Measurements from ENCODE around the gene PAQR4. TPM values are rescaled to one million over a fixed set of nuclear protein-coding genes. Genes with fewer than 3 reads are reported as not detected.

The PAQR4 gene
- total and polyA plus RNA-seq, 2 of the 13 experiments (the other 11 are each of a cell fraction or from before 2014, with no cell fraction given) = 15.9 to 24.8 TPM

DNA sequence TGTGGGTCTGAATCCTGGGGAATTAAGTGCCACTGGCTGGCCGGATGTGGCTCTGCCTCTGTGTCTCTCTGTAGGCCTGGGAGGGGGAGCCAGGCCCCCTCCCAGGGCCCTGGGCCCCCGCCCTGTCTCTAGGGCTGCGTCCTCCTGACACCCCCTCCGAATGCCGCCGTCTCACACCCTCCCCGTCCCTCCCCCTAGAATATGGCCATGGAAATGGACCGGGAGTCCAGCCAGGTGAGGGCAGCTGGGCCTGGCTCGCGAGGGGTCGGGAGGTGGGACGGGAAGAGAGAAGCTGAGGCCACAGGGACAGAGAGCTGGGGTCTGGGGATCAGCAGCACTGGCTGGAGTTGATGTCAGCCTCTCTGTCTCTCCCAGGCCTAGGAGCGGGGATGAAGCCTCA, 27.1 kb downstream of the PAQR4 start:
- H3K4me3 ChIP-seq (replicated peaks in 1 of 3; ENCODE audit: insufficient read depth in 1 of 3, low read depth in 2 of 3, low read length in 3 of 3) = no peak overlapping the region
- WGBS (ENCODE audit: low lambda C conversion rate) = 71% methylated on average over 11 of the region's 13 CpGs
- H4K20me1 ChIP-seq (ENCODE audit: insufficient read depth, low read length) = no peaks in the 10 kb centered on the region
- CTCF ChIA-PET (ENCODE audit: low intra/inter-chr PET ratio, low total read pairs) = no interaction called here
- H2AFZ ChIP-seq (ENCODE audit: low read length) = no peak overlapping the region
- H3K9ac ChIP-seq (ENCODE audit: insufficient read depth, low read depth, low read length) = no peak overlapping the region
- no TSS peak for BruUV-seq (replicated peaks)
- no peaks in the 10 kb centered on the region for H3K79me2 ChIP-seq (ENCODE audit: insufficient read depth, low read length)
- no peaks in the 10 kb centered on the region for H3K9me3 ChIP-seq (ENCODE audit: low read length)
- H3K27me3 ChIP-seq (ENCODE audit: control insufficient read depth in 1 of 2, insufficient read depth in 2 of 2, low read length in 2 of 2) = peaks cover 0 to 3% of the 10 kb centered on the region in 2 experiments; a peak in 1 of 5 replicates
- ATAC-seq (no peak), FAIRE-seq (no peak), DNase-seq (ENCODE audit: low spot score) (no peak)
- POLR2A ChIA-PET = no interaction called here
- H3K27ac ChIP-seq (ENCODE audit: extremely low read length, insufficient read depth, low read length) = no peak overlapping the region
- H3K4me2 ChIP-seq (ENCODE audit: low read depth, low read length) = no peak overlapping the region
- in situ Hi-C loops (cut with HindIII; ENCODE audit: extremely low pct_ligation_motif_present, low pct_unique_long_range_greater_than_20kb) = no loop called here
- intact Hi-C loops (cut with micrococcal nuclease; ENCODE audit: unreplicated experiment) = no loop called here
- TF ChIP-seq CAMTA2 (CRISPR knock-in tag; IDR thresholded peaks at IDR 0.05; ENCODE audit: borderline replicate concordance) = no peak
- TF ChIP-seq, protein P1, sequence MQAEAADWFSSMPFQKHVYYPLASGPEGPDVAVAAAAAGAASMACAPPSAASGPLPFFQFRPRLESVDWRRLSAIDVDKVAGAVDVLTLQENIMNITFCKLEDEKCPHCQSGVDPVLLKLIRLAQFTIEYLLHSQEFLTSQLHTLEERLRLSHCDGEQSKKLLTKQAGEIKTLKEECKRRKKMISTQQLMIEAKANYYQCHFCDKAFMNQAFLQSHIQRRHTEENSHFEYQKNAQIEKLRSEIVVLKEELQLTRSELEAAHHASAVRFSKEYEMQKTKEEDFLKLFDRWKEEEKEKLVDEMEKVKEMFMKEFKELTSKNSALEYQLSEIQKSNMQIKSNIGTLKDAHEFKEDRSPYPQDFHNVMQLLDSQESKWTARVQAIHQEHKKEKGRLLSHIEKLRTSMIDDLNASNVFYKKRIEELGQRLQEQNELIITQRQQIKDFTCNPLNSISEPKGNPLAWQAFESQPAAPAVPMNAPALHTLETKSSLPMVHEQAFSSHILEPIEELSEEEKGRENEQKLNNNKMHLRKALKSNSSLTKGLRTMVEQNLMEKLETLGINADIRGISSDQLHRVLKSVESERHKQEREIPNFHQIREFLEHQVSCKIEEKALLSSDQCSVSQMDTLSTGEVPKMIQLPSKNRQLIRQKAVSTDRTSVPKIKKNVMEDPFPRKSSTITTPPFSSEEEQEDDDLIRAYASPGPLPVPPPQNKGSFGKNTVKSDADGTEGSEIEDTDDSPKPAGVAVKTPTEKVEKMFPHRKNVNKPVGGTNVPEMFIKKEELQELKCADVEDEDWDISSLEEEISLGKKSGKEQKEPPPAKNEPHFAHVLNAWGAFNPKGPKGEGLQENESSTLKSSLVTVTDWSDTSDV (CRISPR knock-in tag; IDR thresholded peaks at IDR 0.05) = no peak
- H3K36me3 ChIP-seq (replicated peaks in 1 of 2; ENCODE audit: control insufficient read depth in 1 of 2, insufficient read depth in 2 of 2, low read length in 2 of 2) = no peaks in the 10 kb centered on the region
- peaks cover 24% of the 10 kb centered on the region for H3K4me1 ChIP-seq (ENCODE audit: insufficient read depth, low read length)

DNA sequence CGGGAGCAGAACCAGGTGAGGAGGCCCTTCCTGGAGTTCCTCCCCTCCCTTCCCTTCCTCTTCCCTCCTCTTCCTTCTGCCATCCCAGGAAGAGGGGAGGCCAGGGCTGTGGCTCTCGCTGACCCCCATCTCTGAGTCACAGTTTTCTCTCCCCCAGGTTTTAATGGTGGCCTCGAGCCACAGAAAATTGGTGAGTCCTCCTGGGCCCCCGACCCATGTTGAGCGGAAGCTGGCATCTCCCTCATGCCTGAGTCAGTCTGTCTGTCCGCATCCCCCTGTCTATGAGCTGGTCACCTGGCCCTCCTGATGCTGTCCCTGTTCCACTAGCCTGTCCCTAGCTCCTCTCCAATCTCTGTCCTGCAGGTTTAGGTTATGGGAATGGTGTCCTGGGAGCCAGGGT, 30.8 kb downstream of the PAQR4 start:
- H3K4me3 ChIP-seq (replicated peaks in 1 of 3; ENCODE audit: insufficient read depth in 1 of 3, low read depth in 2 of 3, low read length in 3 of 3) = no peak overlapping the region
- H3K36me3 ChIP-seq (replicated peaks in 1 of 2; ENCODE audit: control insufficient read depth in 1 of 2, insufficient read depth in 2 of 2, low read length in 2 of 2) = no peaks in the 10 kb centered on the region
- no peak for FAIRE-seq
- H4K20me1 ChIP-seq (ENCODE audit: insufficient read depth, low read length) = no peaks in the 10 kb centered on the region
- WGBS (ENCODE audit: low lambda C conversion rate) = 84% methylated on average over 6 of the region's 6 CpGs
- in situ Hi-C loops (cut with HindIII; ENCODE audit: extremely low pct_ligation_motif_present, low pct_unique_long_range_greater_than_20kb) = no loop called here
- no peaks in the 10 kb centered on the region for H3K27me3 ChIP-seq (ENCODE audit: control insufficient read depth in 1 of 2, insufficient read depth in 2 of 2, low read length in 2 of 2)
- POLR2A ChIA-PET = interaction anchor here (0.9 to 2.0 kb wide), 3 partner anchors 21 to 46 kb away, joined by 3 to 5 read pairs (median 4); partner anchors contain the start of genes HCFC1R1 and THOC6
- H3K27ac ChIP-seq (ENCODE audit: extremely low read length, insufficient read depth, low read length) = no peak overlapping the region
- H3K4me1 ChIP-seq (ENCODE audit: insufficient read depth, low read length) = peaks cover 11% of the 10 kb centered on the region
- H3K79me2 ChIP-seq (ENCODE audit: insufficient read depth, low read length) = no peaks in the 10 kb centered on the region
- no peak overlapping the region for H2AFZ ChIP-seq (ENCODE audit: low read length)
- no peak for DNase-seq (ENCODE audit: low spot score)
- intact Hi-C loops (cut with micrococcal nuclease; ENCODE audit: unreplicated experiment) = no loop called here
- no peak for ATAC-seq
- H3K9ac ChIP-seq (ENCODE audit: insufficient read depth, low read depth, low read length) = no peak overlapping the region
- H3K9me3 ChIP-seq (ENCODE audit: low read length) = no peaks in the 10 kb centered on the region
- CTCF ChIA-PET (ENCODE audit: low intra/inter-chr PET ratio, low total read pairs) = no interaction called here
- BruUV-seq (replicated peaks) = no TSS peak
- no peak overlapping the region for H3K4me2 ChIP-seq (ENCODE audit: low read depth, low read length)
- TF ChIP-seq, protein P2, sequence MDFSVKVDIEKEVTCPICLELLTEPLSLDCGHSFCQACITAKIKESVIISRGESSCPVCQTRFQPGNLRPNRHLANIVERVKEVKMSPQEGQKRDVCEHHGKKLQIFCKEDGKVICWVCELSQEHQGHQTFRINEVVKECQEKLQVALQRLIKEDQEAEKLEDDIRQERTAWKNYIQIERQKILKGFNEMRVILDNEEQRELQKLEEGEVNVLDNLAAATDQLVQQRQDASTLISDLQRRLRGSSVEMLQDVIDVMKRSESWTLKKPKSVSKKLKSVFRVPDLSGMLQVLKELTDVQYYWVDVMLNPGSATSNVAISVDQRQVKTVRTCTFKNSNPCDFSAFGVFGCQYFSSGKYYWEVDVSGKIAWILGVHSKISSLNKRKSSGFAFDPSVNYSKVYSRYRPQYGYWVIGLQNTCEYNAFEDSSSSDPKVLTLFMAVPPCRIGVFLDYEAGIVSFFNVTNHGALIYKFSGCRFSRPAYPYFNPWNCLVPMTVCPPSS (IDR thresholded peaks at IDR 0.05) = no peak
- TF ChIP-seq ZNF788 (CRISPR knock-in tag; IDR thresholded peaks at IDR 0.05; ENCODE audit: borderline replicate concordance) = no peak
- no peak for TF ChIP-seq ZFP37 (CRISPR knock-in tag; IDR thresholded peaks at IDR 0.05; ENCODE audit: borderline replicate concordance)
- TF ChIP-seq ZSCAN22 (CRISPR knock-in tag; IDR thresholded peaks at IDR 0.05) = no peak
- no peak for TF ChIP-seq ZNF264 (CRISPR knock-in tag; IDR thresholded peaks at IDR 0.05)
- no peak for TF ChIP-seq ZNF598 (CRISPR knock-in tag; IDR thresholded peaks at IDR 0.05; ENCODE audit: borderline replicate concordance)
- TF ChIP-seq ZNF546 (CRISPR knock-in tag; conservative IDR thresholded peaks at IDR 0.05) = no peak
- TF ChIP-seq REL (CRISPR knock-in tag; conservative IDR thresholded peaks at IDR 0.05) = no peak
- no peak for TF ChIP-seq ZNF589 (CRISPR knock-in tag; conservative IDR thresholded peaks at IDR 0.05)
- no peak for TF ChIP-seq SIN3B (IDR thresholded peaks at IDR 0.05; ENCODE audit: low read length)
- no peak for TF ChIP-seq IRF2 (CRISPR knock-in tag; IDR thresholded peaks at IDR 0.05)
